PC-9 (cell line): ENCODE measurements around the gene TNFRSF9. TPM values are rescaled to one million over a fixed set of nuclear protein-coding genes. Genes with fewer than 3 reads are reported as not detected.
A peak's percentile ranks its signal among the peaks of the same experiment; 100 is the strongest.

Experiments used
- BruUV-seq: library from RNA; stranded (reverse); fragments of 400-500 nt; replicated peaks from 2 replicates; lab custom pipeline; 2021; lab: Mats Ljungman, UMichigan
- CTCF ChIA-PET: fragments of 300-600 bp; sonication (Branson Sonifier 250); formaldehyde crosslinking; loops from one replicate; lab custom pipeline; 2022; ENCODE audit warnings: antibody characterized with exemption; lab: Charles Lee
- POLR2A ChIA-PET: fragments of 300-600 bp; sonication (Branson Sonifier 250); formaldehyde crosslinking; loops from one replicate; lab custom pipeline; 2022; ENCODE audit warnings: antibody characterized with exemption; ENCODE audit not compliant: unreplicated experiment; lab: Charles Lee
- DNase-seq, 2 experiments: peaks; one replicate each; pipeline versions ENCODE4 v3.0.0 to v3.0.0-alpha.2; 2015 to 2022; ENCODE audit warnings: mixed read lengths in 1 of 2
- H2AFZ ChIP-seq: fragments of 200-600 bp; sonication (generic); 2 replicates; pipeline ENCODE4 v1.8.1; 2017; ENCODE audit warnings: antibody characterized with exemption
- H3F3A ChIP-seq: fragments of 200-600 bp; sonication (generic); 2 replicates; pipeline ENCODE4 v1.8.1; 2017; ENCODE audit warnings: antibody characterized with exemption, mild to moderate bottlenecking, low read depth; ENCODE audit not compliant: insufficient read depth
- H3K27ac ChIP-seq: fragments of 200-600 bp; sonication (generic); 2 replicates; pipeline ENCODE4 v1.6.1; 2016; ENCODE audit warnings: mixed run types
- H3K27me3 ChIP-seq: fragments of 200-600 bp; sonication (generic); 2 replicates; pipeline ENCODE4 v1.6.1; 2016; ENCODE audit warnings: low read depth, mixed run types; ENCODE audit not compliant: insufficient read depth
- H3K36me3 ChIP-seq: fragments of 200-600 bp; sonication (generic); 2 replicates; pipeline ENCODE4 v1.6.1; 2016; ENCODE audit warnings: low read depth, mixed run types
- H3K4me1 ChIP-seq: fragments of 200-600 bp; sonication (generic); replicated peaks from 2 replicates; pipeline ENCODE4 v1.6.1; 2016; ENCODE audit warnings: mixed run types; ENCODE audit not compliant: insufficient read depth
- H3K4me2 ChIP-seq: fragments of 200-600 bp; sonication (generic); 2 replicates; pipeline ENCODE4 v1.6.1; 2017; ENCODE audit warnings: mixed run types
- H3K4me3 ChIP-seq: fragments of 200-600 bp; sonication (generic); 2 replicates; pipeline ENCODE4 v1.6.1; 2016; ENCODE audit warnings: mixed run types
- H3K79me2 ChIP-seq: fragments of 200-600 bp; sonication (generic); 2 replicates; pipeline ENCODE4 v1.6.1; 2017; ENCODE audit warnings: low read depth, mixed run types
- H3K9me2 ChIP-seq: fragments of 200-600 bp; sonication (generic); 2 replicates; pipeline ENCODE4 v1.8.1; 2017; ENCODE audit warnings: mild to moderate bottlenecking; ENCODE audit not compliant: insufficient read depth
- H3K9me3 ChIP-seq: fragments of 200-600 bp; sonication (generic); 2 replicates; pipeline ENCODE4 v1.8.1; 2016; ENCODE audit warnings: low read depth; ENCODE audit not compliant: insufficient read depth
- H4K20me1 ChIP-seq: fragments of 200-600 bp; sonication (generic); 2 replicates; pipeline ENCODE4 v1.8.1; 2017; ENCODE audit not compliant: insufficient read depth
- EZH2 ChIP-seq: fragments of 200-600 bp; sonication (generic); IDR thresholded peaks from 2 replicates; pipeline ENCODE4 v1.8.0; 2017; ENCODE audit warnings: antibody characterized with exemption, low read depth
- intact Hi-C: fragments of 100-400 bp; cut with micrococcal nuclease; formaldehyde crosslinking; loops from one replicate; pipeline ENCODE4 v1.10.0; 2022; ENCODE audit not compliant: unreplicated experiment
- total RNA-seq: library from RNA; stranded (reverse); gene quantifications from 2 replicates; pipeline ENCODE4 v1.2.3, GENCODE V29; 2021
- TF ChIP-seq, protein P1 (sequence below): fragments of 200-600 bp; sonication (generic); conservative IDR thresholded peaks from 2 replicates; pipeline ENCODE4 v1.6.1; 2017; ENCODE audit warnings: mixed run types, antibody characterized with exemption, mild to moderate bottlenecking, moderate library complexity

Gene TNFRSF9
- total RNA-seq, 1 experiment from 2014 or later: 0.70 TPM

DNA sequence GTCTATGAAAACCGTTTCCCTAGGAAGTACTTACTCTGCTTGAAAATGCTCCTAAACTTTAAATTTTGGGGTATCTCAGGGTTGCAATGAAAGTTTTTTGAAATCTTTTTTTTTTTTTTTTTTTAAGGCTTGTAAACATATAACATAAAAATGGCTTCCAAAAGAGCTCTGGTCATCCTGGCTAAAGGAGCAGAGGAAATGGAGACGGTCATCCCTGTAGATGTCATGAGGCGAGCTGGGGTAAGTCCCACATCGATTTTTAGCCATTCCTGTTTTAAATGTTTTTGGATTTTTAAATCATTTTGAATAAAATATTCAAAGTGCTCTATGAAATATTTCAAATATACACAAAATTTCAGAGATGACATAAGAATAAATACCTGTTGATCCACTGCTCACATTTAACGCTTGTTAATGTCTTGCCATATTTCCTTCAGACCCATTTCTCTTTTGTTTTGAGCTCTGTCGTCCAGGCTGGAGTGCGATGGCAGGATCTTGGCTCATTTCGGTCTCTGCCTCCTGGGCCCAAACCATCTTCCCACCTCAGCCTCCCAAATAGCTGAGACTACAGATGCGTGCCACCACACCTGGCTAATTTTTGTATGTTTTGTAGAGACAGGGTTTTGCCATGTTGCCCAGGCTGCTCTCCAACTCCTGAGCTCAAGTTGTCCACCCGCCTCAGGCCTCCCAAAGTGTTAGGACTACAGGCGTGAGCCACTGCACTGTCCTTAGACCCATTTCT lies 22.2 kb upstream of the TNFRSF9 start:
- peak overlapping the region; percentile 96 for H3K4me3 ChIP-seq
- H4K20me1 ChIP-seq: peaks cover 3% of the 10 kb centered on the region; the same call in 1 of the 2 replicates
- peaks cover 14% of the 10 kb centered on the region; the same call in 1 of the 2 replicates for H3F3A ChIP-seq
- BruUV-seq: no TSS peak
- no peak overlapping the region for H2AFZ ChIP-seq
- peaks cover 56% of the 10 kb centered on the region for H3K79me2 ChIP-seq
- intact Hi-C loops: loop anchor here (5.0 to 10.0 kb wide), 2 partner anchors 296 to 1022 kb away; no protein-coding TSS in a partner anchor
- H3K4me2 ChIP-seq: peak overlapping the region; percentile 92
- no peaks in the 10 kb centered on the region for H3K27me3 ChIP-seq
- no peaks in the 10 kb centered on the region for H3K9me2 ChIP-seq
- TF ChIP-seq, protein P1, sequence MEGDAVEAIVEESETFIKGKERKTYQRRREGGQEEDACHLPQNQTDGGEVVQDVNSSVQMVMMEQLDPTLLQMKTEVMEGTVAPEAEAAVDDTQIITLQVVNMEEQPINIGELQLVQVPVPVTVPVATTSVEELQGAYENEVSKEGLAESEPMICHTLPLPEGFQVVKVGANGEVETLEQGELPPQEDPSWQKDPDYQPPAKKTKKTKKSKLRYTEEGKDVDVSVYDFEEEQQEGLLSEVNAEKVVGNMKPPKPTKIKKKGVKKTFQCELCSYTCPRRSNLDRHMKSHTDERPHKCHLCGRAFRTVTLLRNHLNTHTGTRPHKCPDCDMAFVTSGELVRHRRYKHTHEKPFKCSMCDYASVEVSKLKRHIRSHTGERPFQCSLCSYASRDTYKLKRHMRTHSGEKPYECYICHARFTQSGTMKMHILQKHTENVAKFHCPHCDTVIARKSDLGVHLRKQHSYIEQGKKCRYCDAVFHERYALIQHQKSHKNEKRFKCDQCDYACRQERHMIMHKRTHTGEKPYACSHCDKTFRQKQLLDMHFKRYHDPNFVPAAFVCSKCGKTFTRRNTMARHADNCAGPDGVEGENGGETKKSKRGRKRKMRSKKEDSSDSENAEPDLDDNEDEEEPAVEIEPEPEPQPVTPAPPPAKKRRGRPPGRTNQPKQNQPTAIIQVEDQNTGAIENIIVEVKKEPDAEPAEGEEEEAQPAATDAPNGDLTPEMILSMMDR: no peak
- TF ChIP-seq EZH2: no peak
- H3K4me1 ChIP-seq: peaks cover 15% of the 10 kb centered on the region
- DNase-seq: no peak
- peaks cover 18% of the 10 kb centered on the region; the same call in 1 of the 2 replicates for H3K36me3 ChIP-seq
- ChIA-PET CTCF (interaction anchor here (1.1 kb wide), 1 partner anchor 50 kb away, joined by 3 read pairs; no protein-coding TSS in a partner anchor), POLR2A (interaction anchor here (0.6 kb wide), 1 partner anchor 12 kb away, joined by 6 read pairs; no protein-coding TSS in a partner anchor)
- H3K27ac ChIP-seq: peak overlapping the region; percentile 52; the same call in 1 of the 2 replicates
- H3K9me3 ChIP-seq: no peaks in the 10 kb centered on the region

DNA sequence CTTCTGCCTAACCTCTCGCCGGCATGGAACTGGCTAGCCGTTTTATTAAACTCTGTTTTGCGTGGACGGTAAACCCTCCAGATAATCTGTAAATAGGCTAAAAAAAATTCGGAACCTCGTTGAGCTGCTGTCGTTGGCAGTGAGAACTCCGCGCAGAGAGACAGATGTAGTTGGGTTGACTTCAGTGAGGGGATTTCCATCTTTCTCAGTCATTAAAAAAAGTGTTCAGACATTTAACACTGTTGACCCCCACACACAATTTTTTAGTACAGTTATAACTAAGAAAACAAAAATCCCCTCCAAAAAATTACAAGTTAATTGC lies 21.3 kb upstream of the TNFRSF9 start:
- H3K9me2 ChIP-seq: no peaks in the 10 kb centered on the region
- intact Hi-C loops: loop anchor here (5.0 to 10.0 kb wide), 2 partner anchors 295 to 1023 kb away; no protein-coding TSS in a partner anchor
- POLR2A ChIA-PET: interaction anchor here (0.6 kb wide), 2 partner anchors 13 to 66 kb away, joined by 6 read pairs; no protein-coding TSS in a partner anchor
- peak overlapping the region; percentile 52 for H3K27ac ChIP-seq
- peak overlapping the region; percentile 77 for H2AFZ ChIP-seq
- H3K4me2 ChIP-seq: peak overlapping the region; percentile 92
- H3K4me3 ChIP-seq: peak overlapping the region; percentile 96
- peaks cover 14% of the 10 kb centered on the region; the same call in 1 of the 2 replicates for H3K36me3 ChIP-seq
- H3K9me3 ChIP-seq: no peaks in the 10 kb centered on the region
- H3K27me3 ChIP-seq: no peaks in the 10 kb centered on the region
- TSS peak; percentile 62 for BruUV-seq
- peaks cover 11% of the 10 kb centered on the region; the same call in 1 of the 2 replicates for H3F3A ChIP-seq
- DNase-seq: no peak
- peaks cover 50% of the 10 kb centered on the region for H3K79me2 ChIP-seq
- H3K4me1 ChIP-seq: peaks cover 15% of the 10 kb centered on the region
- CTCF ChIA-PET: interaction anchor here (1.1 kb wide), 1 partner anchor 49 kb away, joined by 3 read pairs; no protein-coding TSS in a partner anchor
- H4K20me1 ChIP-seq: no peaks in the 10 kb centered on the region
- no peak for TF ChIP-seq EZH2
- TF ChIP-seq, protein P1: no peak

DNA sequence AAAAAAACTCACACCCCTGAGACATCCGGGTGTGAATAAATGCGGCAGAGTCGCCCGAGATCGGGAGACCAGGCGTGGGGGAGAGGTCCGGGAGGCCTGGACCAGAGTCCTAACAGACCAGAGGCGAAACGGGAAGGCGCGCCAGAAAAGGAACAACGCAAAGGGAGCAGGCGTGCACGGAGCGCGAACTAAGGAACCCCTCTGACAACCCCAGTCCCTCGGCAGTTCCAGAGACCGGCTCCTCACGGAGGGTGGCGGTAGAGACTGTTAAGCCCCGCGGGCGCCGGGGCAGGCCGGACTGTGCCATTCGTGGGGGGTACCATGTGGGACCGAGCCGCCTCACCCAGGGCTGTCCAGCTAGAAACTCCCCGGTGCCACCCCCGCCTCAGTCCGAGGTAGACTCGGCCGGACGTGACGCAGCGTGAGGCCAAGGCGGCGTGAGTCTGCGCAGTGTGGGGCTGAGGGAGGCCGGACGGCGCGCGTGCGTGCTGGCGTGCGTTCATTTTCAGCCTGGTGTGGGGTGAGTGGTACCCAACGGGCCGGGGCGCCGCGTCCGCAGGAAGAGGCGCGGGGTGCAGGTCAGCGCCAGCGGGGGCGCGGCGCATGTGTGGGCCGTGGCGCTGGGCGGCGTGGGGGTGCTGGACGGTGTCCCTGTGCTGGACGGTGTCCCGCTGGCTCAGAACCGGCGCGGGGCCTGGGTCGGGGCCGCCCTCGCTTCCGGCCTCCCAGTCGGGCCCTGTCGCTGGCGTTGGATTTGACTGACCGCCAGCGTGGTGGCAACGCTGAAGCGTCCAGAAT lies 20.8 kb upstream of the TNFRSF9 start, which contains the start of gene PARK7:
TSS of gene PARK7 (plus strand) at position 496 of the 798 bp plus-strand sequence. CDS start 1,075 bp downstream, outside the sequence.
- H3K27ac ChIP-seq: peak within 1 kb of the TSS; percentile 70
- no TSS peak for BruUV-seq
- peaks cover 48% of the 10 kb centered on the region for H3K79me2 ChIP-seq
- POLR2A ChIA-PET: interaction anchor here (0.5 to 0.7 kb wide), 6 partner anchors 13 to 595 kb away, joined by 4 to 6 read pairs (median 5); no protein-coding TSS in a partner anchor
- DNase-seq: peak; percentile 96 to 100
- no peak for TF ChIP-seq EZH2
- TF ChIP-seq, protein P1: peak; percentile 43; the same call in 1 of the 2 replicates
- H3K4me3 ChIP-seq: peak within 1 kb of the TSS; percentile 96
- H3K27me3 ChIP-seq: no peaks in the 10 kb centered on the region
- H3F3A ChIP-seq: peaks cover 13% of the 10 kb centered on the region; the same call in 1 of the 2 replicates
- 0 out of 2 replicates have a peak, but pooled peaks cover 13% of the 10 kb centered on the region for H3K36me3 ChIP-seq
- H3K9me3 ChIP-seq: no peaks in the 10 kb centered on the region
- H2AFZ ChIP-seq: peak within 1 kb of the TSS; percentile 94
- peaks cover 15% of the 10 kb centered on the region for H3K4me1 ChIP-seq
- intact Hi-C loops: loop anchor here (1.0 to 10.0 kb wide), 3 partner anchors 178 to 1023 kb away; no protein-coding TSS in a partner anchor
- no peaks in the 10 kb centered on the region for H3K9me2 ChIP-seq
- H4K20me1 ChIP-seq: no peaks in the 10 kb centered on the region
- H3K4me2 ChIP-seq: peak within 1 kb of the TSS; percentile 100
- CTCF ChIA-PET: interaction anchor here (1.1 kb wide), 1 partner anchor 49 kb away, joined by 3 read pairs; no protein-coding TSS in a partner anchor
